ENCODE results near the gene PEX11G. TPM values are rescaled to one million over a fixed set of nuclear protein-coding genes. Genes with fewer than 3 reads are reported as not detected.

Gene PEX11G
- total and polyA plus RNA-seq, 9 of the 15 experiments (the other 6 are each of a cell fraction or from before 2014, with no cell fraction given): 0.07 to 3.2 (median 0.70) TPM; not detected in 1

DNA sequence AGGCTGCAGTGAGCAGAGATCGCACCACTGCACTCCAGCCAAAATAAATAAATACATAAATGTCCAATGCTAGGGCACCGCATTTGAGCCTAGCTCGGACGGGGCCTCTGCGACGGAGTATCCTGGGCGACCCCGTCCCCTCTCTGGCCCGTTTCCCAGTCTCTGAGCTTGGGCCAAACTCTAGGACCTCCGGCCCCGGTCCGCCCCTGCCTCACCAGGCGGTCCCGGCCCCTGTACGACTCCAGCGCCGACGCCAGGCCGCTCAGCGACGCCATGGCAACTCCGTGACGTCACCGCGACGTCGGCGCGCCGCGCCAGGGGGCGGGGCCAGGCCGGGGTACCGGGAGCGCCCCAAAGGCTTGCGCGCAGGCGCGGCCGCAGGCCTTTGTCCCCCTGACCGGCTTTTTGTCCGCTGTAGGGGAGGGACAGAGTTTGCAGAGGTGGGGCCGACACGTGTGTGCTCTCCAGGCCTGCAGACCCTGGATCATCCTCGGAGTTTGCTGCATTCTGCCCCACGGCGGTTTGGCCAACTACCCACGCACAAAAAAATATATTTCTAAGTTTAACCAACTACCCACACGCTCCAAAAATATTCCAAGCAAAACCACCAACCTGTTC is at the start of gene PEX11G (continued):
- no peak for TF ChIP-seq ZKSCAN8 (CRISPR knock-in tag; IDR thresholded peaks at IDR 0.05)
- TF ChIP-seq ZNF143 (CRISPR knock-in tag; IDR thresholded peaks at IDR 0.05): no peak
- no peak for TF ChIP-seq TAL1 (IDR thresholded peaks at IDR 0.05)
- no peak for TF ChIP-seq ZNF311 (CRISPR knock-in tag; IDR thresholded peaks at IDR 0.05)
- no peak for TF ChIP-seq FOXJ2 (tag; IDR thresholded peaks at IDR 0.05)
- TF ChIP-seq, protein P1, sequence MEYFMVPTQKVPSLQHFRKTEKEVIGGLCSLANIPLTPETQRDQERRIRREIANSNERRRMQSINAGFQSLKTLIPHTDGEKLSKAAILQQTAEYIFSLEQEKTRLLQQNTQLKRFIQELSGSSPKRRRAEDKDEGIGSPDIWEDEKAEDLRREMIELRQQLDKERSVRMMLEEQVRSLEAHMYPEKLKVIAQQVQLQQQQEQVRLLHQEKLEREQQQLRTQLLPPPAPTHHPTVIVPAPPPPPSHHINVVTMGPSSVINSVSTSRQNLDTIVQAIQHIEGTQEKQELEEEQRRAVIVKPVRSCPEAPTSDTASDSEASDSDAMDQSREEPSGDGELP (CRISPR knock-in tag; IDR thresholded peaks at IDR 0.05; ENCODE audit: borderline replicate concordance): peak; percentile 46; the same call in 1 of the 2 replicates
- TF ChIP-seq SIX5 (IDR thresholded peaks at IDR 0.05; ENCODE audit: borderline replicate concordance in 1 of 2, insufficient read depth in 1 of 2, low read depth in 1 of 2, low read length in 2 of 2): no peak
- TF ChIP-seq SMARCA5 (IDR thresholded peaks at IDR 0.05): no peak
- TF ChIP-seq NBN (IDR thresholded peaks at IDR 0.05; ENCODE audit: low read depth): peak; percentile 66; the same call in 1 of the 2 replicates
- TF ChIP-seq ARHGAP35 (IDR thresholded peaks at IDR 0.05; ENCODE audit: partially characterized antibody): no peak
- TF ChIP-seq, protein P2, sequence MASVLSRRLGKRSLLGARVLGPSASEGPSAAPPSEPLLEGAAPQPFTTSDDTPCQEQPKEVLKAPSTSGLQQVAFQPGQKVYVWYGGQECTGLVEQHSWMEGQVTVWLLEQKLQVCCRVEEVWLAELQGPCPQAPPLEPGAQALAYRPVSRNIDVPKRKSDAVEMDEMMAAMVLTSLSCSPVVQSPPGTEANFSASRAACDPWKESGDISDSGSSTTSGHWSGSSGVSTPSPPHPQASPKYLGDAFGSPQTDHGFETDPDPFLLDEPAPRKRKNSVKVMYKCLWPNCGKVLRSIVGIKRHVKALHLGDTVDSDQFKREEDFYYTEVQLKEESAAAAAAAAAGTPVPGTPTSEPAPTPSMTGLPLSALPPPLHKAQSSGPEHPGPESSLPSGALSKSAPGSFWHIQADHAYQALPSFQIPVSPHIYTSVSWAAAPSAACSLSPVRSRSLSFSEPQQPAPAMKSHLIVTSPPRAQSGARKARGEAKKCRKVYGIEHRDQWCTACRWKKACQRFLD (CRISPR knock-in tag; IDR thresholded peaks at IDR 0.05): peak; percentile 45; the same call in 1 of the 2 replicates
- no peak for TF ChIP-seq ZNF41 (CRISPR knock-in tag; conservative IDR thresholded peaks at IDR 0.05)
- no peak for TF ChIP-seq NFIX (CRISPR knock-in tag; IDR thresholded peaks at IDR 0.05; ENCODE audit: low read depth)
- peak; percentile 43 for TF ChIP-seq FOSL1 (tag; conservative IDR thresholded peaks at IDR 0.05)
- no peak for TF ChIP-seq ELF4 (CRISPR knock-in tag; IDR thresholded peaks at IDR 0.05)
- no peak for TF ChIP-seq LEF1 (IDR thresholded peaks at IDR 0.05)
- TF ChIP-seq NR2F6 (CRISPR knock-in tag; IDR thresholded peaks at IDR 0.05): no peak
- no peak for TF ChIP-seq ZZZ3 (IDR thresholded peaks at IDR 0.05)
- no peak for TF ChIP-seq ZNF717 (CRISPR knock-in tag; IDR thresholded peaks at IDR 0.05)
- TF ChIP-seq RB1 (IDR thresholded peaks at IDR 0.05; ENCODE audit: low read depth): peak; percentile 76
- TF ChIP-seq FOXA3 (CRISPR knock-in tag; conservative IDR thresholded peaks at IDR 0.05 in 1 of 2, IDR thresholded peaks at IDR 0.05 in 1 of 2): no peak; a peak in 1 of 4 replicates
- no peak for TF ChIP-seq BRCA1 (IDR thresholded peaks at IDR 0.05)
- no peak for TF ChIP-seq BRCA1 (CRISPR knock-in tag; IDR thresholded peaks at IDR 0.05)
- no peak for TF ChIP-seq DDX20 (tag; IDR thresholded peaks at IDR 0.05; ENCODE audit: low read depth)
- peak; percentile 90 for TF ChIP-seq SP1 (CRISPR knock-in tag; IDR thresholded peaks at IDR 0.05)
- TF ChIP-seq MBD2 (IDR thresholded peaks at IDR 0.05; ENCODE audit: borderline replicate concordance, low read depth): no peak; the same call in 1 of the 2 replicates
- TF ChIP-seq, protein P3, sequence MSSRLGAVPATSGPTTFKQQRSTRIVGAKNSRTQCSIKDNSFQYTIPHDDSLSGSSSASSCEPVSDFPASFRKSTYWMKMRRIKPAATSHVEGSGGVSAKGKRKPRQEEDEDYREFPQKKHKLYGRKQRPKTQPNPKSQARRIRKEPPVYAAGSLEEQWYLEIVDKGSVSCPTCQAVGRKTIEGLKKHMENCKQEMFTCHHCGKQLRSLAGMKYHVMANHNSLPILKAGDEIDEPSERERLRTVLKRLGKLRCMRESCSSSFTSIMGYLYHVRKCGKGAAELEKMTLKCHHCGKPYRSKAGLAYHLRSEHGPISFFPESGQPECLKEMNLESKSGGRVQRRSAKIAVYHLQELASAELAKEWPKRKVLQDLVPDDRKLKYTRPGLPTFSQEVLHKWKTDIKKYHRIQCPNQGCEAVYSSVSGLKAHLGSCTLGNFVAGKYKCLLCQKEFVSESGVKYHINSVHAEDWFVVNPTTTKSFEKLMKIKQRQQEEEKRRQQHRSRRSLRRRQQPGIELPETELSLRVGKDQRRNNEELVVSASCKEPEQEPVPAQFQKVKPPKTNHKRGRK (tag; IDR thresholded peaks at IDR 0.05): no peak
- no peak for TF ChIP-seq GABPB2 (CRISPR knock-in tag; conservative IDR thresholded peaks at IDR 0.05)
- TF ChIP-seq ZFP1 (CRISPR knock-in tag; IDR thresholded peaks at IDR 0.05): no peak

Data from K562 (cell line).